ENCODE data around the gene LCN9. TPM values are rescaled to one million over a fixed set of nuclear protein-coding genes. Genes with fewer than 3 reads are reported as not detected.
"Not testable (repeated sequence)": the region's sequence is repeated elsewhere in the genome, so short reads cannot be mapped to it uniquely, and the experiment has no call there.

Gene LCN9
- total RNA-seq, 1 donor = not detected

- no peak for DNase-seq (ENCODE audit: low read depth in 2 of 3, low spot score in 2 of 3)
Observed at GRCh38 chr9:135670721-135671590, 7.8 kb downstream of the LCN9 start.

DNA sequence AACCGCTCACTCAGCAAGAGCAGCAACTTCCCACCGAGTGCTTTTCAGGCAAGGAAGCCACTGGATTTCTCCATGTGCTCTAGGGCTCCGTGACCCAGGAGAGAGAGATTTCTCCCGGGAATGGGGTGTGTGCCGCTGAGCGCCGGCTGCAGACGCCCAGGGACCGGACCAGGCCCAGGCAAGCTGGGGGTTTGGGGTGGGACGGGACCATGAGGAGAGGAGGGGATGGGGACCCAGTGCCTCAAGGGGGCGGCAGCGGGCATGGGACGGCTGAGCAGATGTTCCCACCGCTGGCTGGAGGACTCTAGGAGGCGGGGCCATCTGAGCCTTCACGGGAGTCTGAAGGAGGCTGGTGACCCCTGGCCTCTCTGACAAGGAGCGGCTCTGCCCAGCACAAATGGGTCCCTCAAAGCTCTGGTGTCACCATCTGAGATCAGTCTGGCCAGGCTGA is 8.5 kb downstream of the LCN9 start:
- no peak for DNase-seq (ENCODE audit: low read depth in 2 of 3, low spot score in 2 of 3)

DNA sequence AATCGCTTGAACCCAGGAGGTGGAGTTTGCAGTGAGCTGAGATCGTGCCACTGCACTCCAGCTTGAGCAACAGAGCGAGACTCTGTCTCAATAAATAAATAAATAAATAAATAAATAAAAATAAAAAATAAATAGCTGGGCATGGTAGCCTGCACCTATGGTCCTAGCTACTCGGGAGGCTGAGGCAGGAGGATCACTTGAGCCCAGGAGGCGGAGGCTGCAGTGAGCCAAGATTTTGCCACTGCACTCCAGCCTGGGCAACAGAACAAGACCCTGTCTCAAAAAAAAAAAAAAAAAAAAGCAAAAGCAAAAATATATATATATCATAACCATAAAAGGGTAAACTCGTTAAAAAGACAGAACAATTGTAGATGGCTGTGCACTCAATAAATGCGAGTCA is 9.7 kb downstream of the LCN9 start:
- not testable (repeated sequence) for DNase-seq (ENCODE audit: low read depth in 2 of 3, low spot score in 2 of 3)

- DNase-seq (ENCODE audit: low read depth in 2 of 3, low spot score in 2 of 3) = no peak
Observed at GRCh38 chr9:135673941-135674340, 10.8 kb downstream of the LCN9 start.

GRCh38 chr9:135674977-135675376 is 11.9 kb downstream of the LCN9 start:
- DNase-seq (ENCODE audit: low read depth in 2 of 3, low spot score in 2 of 3) = no peak

DNA sequence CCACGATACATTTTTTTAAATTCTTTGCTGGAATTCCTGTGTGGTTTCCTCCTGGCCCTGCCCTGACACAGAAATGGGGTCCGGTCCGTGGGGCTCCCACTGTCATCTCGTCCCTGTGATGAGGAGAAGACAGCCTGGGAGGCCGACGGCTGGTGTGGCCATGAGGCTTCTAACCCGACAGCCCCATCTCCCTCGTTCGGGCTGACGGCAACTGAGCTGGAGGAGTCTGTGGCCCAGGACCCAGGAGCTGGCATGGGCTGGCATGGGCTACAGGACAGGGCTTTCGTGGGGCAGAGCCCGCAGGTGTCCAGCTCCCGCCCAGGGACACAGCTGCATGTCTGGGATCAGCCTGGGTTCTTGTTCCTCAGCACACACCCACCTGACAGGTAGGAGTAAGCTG is 13.8 kb downstream of the LCN9 start:
- no peak for DNase-seq (ENCODE audit: low read depth in 2 of 3, low spot score in 2 of 3)

GRCh38 chr9:135677641-135678168 is 14.6 kb downstream of the LCN9 start:
- no peak for DNase-seq (ENCODE audit: low read depth in 2 of 3, low spot score in 2 of 3)

DNA sequence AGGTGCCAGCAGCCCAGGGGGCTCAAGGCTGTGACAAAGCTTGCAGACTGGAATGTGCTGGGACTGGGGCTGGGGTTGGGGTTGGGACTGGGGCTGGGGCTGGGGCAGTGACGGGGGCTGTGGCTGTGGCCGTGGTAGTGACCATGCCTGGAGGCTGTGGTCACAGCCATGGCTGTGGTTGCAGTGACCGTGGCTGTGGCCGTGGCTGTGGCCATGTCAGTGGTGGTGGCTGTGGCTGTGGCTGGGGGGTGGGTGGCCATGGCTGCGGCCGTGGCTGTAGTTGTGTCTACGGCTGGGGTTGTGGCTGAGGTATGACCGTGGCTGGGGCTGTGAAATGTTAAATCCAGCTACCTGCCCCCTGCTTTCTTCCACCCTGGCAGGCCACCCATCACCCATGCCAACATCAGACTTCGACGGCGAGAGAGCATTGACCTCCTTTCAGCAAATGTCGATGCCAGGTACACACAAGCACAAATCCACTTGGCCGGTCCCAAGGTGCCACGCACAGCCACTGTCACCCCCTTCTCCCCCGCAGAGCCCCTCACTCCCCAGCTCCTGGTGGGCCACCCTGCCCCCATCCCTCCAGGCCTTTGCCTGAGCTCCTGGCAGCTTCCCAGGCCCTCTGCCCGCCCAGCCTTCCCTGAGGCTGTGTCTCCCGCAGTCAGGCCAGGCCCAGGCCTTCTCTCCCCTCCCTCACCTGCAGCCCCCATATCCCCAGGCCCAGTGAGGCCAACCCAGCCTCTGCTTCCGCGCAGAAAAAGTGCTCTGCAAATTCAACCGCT is 15.3 kb downstream of the LCN9 start:
- DNase-seq (ENCODE audit: low read depth in 2 of 3, low spot score in 2 of 3) = no peak

DNA sequence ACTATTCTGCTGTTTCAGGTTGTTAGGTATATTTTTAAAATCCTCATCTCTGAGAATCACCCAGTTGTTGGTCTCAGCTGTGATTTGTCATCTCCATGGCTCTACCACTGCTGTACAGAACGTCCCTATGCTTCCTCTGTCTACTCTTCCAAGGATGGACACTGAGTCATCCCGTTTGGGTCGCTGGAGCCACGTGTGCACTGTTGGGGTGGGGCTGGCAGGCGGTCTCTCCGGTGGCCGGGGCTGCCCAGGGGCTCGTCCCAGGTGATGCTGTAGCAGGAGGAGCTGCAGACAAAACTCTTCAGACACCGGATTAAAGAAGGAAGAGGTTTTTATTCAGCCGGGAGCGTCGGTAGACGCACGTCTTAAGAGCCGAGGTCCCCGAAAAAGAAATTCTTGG is 16.9 kb downstream of the LCN9 start:
- DNase-seq (ENCODE audit: low read depth in 2 of 3, low spot score in 2 of 3) = no peak

- DNase-seq (ENCODE audit: low read depth in 2 of 3, low spot score in 2 of 3) = no peak
Observed at GRCh38 chr9:135681161-135681560, 18.1 kb downstream of the LCN9 start.

- DNase-seq (ENCODE audit: low read depth in 2 of 3, low spot score in 2 of 3) = no peak
Observed at GRCh38 chr9:135683401-135684034, 20.4 kb downstream of the LCN9 start.

DNA sequence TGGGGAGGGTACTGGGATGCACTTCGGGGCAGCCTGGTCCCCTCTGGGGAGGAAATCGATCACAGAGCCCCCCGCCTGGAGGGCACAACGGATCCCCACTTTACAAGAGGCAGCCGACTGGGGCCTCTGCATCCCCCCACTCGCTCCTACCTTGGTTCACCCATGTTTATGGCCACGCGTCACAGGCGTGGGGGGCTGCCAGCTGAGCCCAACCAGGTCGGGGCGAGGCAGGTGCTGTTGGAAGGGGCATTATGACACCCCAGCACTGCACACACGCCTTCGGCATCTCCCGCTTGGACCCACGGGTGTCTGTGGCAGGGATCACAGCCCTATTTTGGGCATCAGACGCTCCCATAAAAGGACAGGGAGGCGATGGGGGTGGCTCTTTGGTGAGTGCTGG is 21.6 kb downstream of the LCN9 start:
- DNase-seq (ENCODE audit: low read depth in 2 of 3, low spot score in 2 of 3) = no peak

DNA sequence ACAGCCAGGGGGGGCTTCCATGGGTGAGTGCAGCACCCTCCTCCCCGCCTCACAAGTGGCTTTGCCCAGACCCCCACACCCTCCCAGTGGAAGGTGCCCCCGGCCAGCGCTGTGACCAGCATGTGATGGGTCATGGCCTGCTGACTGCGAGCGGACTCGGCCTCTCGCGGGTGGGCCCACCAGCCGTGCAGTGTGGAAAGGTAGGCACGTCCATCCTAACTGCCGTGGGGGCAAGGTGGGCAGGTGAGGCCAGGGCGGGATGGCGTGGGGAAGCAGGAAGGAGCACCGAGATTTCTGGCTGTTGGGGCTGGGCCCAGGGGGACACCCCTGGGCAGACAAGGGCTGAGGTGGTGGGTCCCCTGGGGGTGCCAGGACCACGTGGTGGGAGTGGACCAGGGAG is 24.1 kb downstream of the LCN9 start:
- DNase-seq (ENCODE audit: low read depth in 2 of 3, low spot score in 2 of 3) = no peak

DNA sequence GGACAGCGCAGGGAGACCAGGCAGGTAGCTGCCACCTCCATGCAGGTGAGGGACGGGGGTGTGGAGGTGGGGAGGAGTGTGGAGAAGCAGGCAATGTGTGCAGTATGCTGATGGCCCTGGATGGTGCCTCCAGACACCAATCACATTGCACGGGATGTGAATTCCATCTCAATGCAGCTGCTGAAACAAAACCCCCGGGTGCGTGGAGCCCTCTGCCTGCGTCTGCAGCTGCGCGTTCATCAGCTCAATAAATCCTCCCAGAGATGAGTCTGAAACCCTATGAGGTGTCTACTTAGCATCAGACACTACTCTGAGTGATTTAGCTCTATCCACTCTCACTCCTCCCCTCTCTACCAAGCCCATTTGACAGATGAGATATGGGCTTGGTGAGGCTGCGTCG is 25.9 kb downstream of the LCN9 start:
- DNase-seq (ENCODE audit: low read depth in 2 of 3, low spot score in 2 of 3) = no peak

GRCh38 chr9:135690836-135691570 is 27.9 kb downstream of the LCN9 start:
- no peak for DNase-seq (ENCODE audit: low read depth in 2 of 3, low spot score in 2 of 3)

DNA sequence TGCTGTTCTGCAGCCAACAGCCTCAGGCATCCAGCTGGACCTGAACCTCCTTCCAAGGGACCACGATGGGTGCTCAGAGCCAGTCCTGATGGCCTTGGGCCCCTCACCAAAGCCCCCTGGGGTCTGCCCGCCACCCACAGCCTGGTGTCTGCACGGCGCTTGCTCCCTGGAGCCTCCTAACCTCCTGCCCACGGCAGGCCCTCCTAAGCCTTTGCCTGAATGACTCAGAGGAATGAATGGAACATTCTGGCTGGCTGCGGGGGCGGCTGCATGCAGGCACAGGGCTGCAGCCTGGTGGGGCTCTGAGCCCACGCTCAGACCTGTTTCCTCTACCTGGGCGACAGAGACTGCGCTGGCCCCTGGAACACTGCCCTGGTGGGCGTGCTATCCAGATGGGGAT is 29.3 kb downstream of the LCN9 start:
- DNase-seq (ENCODE audit: low read depth in 2 of 3, low spot score in 2 of 3) = no peak

DNA sequence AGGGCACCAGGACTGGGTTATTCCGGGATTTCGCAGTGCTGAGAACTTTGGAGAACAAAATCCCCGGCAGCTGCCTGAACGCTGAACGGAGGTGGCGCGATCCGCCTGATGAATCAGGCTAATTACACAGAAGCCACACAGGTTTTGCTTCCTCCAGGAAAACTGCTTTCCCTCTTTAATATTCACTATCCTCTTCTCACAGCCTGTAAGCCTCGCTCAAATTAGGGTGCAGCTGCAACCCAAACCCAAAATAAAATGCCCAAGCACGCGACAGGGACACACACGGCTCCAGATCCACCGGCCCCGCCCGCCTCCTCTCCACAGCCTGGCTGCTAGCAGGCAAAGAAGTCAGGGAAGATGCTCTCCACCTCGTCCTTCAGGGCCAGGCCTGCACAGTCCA is 30.2 kb downstream of the LCN9 start:
- no peak for DNase-seq (ENCODE audit: low read depth in 2 of 3, low spot score in 2 of 3)

GRCh38 chr9:135693771-135694170 is 30.7 kb downstream of the LCN9 start:
- no peak for DNase-seq (ENCODE audit: low read depth in 2 of 3, low spot score in 2 of 3)

DNA sequence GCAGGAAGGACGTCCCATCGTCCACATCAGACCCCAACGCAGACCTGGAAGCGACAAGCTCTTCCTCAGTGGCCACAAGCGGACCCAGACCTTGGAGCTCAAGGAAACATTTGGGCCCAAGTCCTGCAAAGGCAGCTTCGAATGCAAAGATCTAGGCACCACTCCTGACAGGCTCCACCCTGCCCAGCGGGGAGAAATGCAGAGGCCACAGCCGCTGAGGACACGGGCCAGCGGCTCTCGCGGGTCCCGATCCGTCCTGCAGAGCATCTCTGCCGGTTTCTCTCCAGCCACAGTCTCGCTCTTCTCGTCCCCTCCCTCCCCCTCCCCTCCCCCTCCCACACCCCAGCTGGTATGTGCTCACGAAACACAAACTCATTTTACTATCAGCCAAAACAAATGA is 31.3 kb downstream of the LCN9 start:
- DNase-seq (ENCODE audit: low read depth in 2 of 3, low spot score in 2 of 3) = no peak

DNA sequence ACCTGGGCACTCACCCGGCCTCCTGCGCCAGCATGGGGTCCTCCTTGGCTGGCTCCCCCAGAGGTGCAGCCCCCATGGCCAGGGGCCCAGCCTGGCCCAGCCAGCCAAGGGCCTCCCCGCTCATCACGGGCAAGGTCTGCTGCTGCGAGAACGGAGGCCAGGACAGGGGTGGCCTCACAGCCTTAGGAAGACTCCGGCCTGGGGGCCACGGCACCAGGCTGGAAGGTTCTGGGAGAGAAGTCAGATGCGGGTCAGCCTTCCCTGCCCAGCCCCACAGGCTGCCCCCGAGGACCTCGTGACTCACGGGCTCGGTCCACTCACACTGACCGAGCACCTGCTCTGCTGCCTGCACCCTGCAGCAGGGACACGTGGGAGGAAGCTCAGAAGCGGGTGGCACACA is 31.9 kb downstream of the LCN9 start:
- DNase-seq (ENCODE audit: low read depth in 2 of 3, low spot score in 2 of 3) = no peak

DNA sequence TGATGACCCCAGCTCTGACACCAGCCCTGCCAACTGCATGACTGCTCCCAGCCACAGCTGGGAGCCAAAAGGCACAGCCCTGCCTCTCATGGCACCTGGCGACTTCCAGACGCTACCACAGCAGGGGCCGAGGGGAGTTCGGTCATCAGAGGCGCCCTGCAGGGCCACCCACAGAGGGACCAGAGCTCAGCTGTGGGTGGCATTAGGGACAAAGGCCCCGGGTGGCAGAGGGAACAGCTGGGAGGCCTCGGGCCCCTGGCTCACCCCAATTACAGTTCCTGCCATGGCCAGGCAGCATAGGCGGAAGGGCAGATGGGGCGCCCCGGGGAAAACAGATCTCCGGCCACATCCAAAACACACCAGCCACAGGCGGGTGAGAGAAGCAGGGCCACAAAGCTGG is 32.5 kb downstream of the LCN9 start:
- DNase-seq (ENCODE audit: low read depth in 2 of 3, low spot score in 2 of 3) = no peak

Data from hematopoietic multipotent progenitor cell (in vitro differentiated cells).